ENCODE measurements around the gene SENP6.

The SENP6 gene

DNA sequence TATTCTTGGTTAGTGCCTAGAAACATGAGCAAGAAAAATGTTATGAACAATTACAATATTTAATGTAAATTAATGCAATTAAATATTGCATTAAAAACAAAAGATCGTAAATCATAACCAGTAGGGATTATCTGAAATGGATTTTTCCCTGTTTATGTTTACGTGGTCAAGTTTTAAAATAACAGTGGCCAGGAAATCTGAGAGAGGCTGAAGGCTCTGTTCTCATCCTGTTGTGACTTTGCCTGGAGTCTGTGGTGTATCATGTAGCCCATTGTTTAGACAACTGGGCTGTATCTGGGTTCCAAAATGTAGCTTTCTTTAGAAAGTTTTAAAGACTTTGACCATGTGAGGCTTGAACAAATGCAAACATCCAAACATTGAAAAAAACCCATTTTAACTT, 149.8 kb downstream of the SENP6 start:
- DNase-seq = no peak

DNA sequence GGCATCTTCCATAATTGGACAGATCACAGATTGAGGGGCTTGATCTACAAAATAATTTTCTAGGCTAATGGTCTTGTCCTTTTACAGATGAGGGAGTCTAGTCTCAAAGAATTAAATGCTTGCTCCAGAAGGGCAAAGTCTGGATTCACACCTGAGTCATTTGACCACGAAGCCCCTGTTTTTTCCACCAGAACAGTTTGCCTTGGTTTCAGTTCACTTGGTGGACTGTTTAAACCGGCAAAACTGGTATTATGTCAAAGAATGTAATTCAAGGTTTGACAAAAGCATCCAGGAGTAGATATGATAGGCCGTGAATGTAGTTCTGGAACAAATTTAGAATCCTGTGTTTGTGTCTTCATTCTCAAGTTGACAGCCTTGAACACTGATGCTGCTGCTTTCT, 150.7 kb downstream of the SENP6 start:
- no peak for DNase-seq

GRCh38 chr6:75755704-75756103, 154.0 kb downstream of the SENP6 start:
- DNase-seq = no peak

DNA sequence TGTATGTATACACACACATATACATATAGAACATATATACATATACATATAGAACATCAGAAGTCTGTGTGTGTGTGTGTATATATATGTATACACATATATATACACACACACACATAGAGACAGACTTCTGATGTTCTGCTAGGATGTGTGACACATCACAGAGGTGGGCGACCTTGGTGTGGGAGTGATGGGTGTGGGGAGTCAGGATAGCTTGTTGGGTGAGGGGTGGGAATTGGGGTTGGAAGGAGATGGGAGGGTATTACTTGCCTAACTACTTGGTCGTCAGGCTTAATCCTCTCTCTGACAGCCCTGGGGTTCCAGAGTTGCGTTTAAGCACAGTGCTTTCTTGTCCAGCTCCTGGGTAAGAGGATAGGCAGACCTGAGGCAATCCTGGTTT, 155.6 kb downstream of the SENP6 start:
- DNase-seq = no peak

DNA sequence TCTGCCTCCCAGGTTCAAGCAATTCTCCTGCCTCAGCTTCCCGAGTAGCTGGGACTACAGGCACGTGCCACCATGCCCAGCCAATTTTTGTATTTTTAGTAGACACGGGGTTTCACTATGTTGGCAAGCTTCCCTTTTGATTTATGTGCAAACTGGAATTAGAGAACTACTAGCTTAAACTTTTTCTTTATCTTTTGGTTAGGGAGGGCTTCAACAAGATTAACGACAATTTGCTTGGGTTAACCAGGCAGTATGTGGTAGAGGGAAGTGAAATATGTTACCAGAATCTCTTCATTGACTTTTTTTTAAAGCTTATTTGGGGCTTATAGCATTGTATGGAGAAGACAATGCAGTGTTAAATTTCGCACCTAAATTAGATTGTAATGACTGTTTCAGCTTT, 156.4 kb downstream of the SENP6 start:
- no peak for DNase-seq

- peak; percentile 13 for DNase-seq
Measured at GRCh38 chr6:75759207-75759606, 157.5 kb downstream of the SENP6 start.

GRCh38 chr6:75760320-75760719, 158.6 kb downstream of the SENP6 start:
- DNase-seq = no peak

DNA sequence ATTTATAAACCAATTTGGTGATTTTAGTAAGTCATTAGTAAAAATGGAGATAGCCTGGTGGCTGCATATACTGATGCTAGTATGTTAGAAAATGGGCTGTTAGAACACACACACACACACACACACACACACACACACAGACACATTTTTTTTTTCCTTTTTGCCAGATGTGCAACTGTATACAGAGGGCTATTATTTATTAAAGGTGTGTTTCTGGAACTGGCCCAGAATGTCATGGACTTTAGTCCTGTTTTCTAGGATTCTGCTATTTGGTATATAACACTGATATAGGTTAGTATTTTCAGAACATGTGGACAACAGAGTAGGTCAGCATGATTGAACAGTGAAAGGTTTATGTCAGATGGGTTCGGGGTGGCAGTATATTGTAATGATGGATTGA, 159.8 kb downstream of the SENP6 start:
- DNase-seq = no peak

DNA sequence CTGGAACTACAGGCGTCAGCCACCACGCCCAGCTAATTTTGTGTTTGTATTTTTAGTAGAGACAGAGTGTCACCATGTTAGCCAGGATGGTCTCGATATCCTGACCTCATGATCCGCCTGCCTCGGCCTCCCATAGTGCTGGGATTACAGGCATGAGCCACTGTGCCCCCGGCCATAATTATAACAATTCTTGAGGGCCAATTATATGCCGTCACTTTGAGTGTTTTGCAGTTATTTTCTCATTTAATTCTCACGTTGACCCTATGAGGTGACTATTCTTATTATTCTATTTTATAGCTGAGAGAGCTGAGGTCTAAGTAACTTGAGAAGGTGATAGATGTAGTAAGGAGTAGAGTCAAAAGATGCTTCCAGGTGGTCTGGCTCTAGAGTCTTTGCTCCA, 160.4 kb downstream of the SENP6 start:
- no peak for DNase-seq

GRCh38 chr6:75766387-75766786, 164.7 kb downstream of the SENP6 start:
- DNase-seq = no peak
